CD1c-positive myeloid dendritic cell (primary cell): ENCODE data around the gene SLC1A5.
"Not testable (repeated sequence)": the region's sequence is repeated elsewhere in the genome, so short reads cannot be mapped to it uniquely, and the experiment has no call there.

Source experiments
- DNase-seq: peaks from one replicate; pipeline ENCODE4 v3.0.0-alpha.2; 2016; ENCODE audit errors: extremely low spot score

The SLC1A5 gene

DNA sequence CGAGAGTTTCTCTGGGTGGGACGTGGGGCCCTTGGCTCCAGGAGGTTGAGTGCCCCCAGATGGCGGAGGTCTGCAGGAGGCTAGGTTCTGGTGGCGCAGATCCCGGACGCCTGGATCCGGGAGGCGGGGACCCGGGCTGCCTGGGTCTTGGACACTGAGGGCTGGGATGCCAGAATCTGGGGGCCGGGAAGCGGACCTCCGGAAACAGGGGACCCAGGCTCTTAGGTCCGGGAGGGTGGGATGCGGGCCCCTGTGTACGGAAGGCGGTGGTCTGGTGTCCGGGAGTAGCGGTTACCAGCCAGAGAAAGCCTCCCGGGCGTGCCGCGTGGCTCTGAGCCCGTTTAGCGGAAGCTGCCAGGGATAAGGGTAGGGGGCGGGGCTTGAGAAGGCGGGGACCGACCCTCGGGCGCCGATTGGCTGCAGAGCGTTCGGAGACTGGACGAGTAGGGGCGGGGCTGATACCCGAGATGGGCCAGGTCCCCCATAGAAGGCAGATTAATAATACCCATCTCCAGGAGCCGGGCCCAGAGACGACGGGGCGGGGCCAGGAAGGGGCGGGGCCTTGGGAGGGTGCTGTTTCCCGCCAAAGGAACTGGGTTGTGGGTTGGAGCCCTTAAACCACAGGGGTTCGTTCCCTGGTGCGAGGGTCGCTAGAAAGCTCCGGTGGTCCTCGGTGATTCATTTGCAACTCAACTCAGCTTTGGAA lies at the start of gene SLC1A5:
TSS of gene SLC1A5 (minus strand) at position 333 of the 706 bp plus-strand sequence. CDS start 629 bp downstream, outside the sequence.
- peak; percentile 96 for DNase-seq

DNA sequence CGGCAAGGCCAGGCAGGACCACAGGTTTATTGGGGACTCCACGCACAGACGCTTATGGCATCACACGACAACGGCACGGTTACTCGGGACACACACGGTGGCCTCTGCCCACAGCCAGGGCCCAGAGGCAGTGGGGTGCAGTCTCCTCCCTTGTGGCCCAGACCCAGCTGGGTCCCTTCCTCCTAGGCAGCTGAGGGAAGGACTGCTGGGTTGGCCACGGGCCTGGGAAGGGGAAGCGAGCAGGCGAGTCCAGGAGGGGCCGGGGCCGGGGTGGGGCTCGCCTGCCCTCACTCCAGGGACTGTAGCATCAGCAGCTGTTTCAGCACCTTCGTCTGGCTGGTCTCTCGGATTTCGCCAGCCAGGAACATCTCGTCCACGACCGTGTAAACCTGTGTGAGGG lies 49.8 kb upstream of the SLC1A5 start:
- DNase-seq: no peak

DNA sequence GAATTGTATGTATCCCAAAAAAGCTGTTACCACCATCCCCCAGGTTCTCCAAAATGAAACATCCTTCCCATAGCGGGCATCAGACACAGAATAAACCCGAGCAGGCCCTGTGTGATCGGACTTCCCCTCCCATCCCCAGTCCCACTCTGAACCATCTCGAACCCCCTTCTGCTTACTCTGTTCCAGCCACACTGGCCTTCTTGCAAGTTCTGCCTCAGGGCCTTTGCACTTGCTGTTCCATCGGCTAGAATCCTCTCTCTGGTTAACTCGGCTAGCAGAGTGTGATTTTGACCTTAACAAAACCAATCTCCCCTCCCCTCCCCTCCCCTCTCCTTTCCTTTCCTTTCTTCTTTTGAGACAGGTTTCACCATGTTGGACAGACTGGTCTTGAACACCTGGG lies 46.6 kb upstream of the SLC1A5 start:
- no peak for DNase-seq

DNA sequence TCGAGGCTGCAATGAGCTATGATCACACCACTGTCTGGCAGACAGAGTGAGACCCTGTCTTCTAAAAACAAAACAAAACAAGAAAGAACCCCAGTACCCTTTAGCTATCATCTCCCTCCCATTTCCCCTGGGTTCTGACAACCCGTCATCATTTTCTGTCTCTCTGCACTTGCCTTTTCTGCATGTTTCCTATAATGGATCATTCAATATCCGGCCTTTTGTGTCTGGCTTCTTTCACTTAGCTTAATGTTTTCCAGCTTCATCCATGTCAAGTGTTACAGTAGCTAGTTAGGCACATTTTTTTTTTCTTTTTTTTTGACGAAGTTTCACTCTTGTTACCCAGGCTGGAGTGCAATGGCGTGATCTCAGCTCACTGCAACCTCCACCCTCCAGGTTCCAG lies 45.7 kb upstream of the SLC1A5 start:
- no peak for DNase-seq

DNA sequence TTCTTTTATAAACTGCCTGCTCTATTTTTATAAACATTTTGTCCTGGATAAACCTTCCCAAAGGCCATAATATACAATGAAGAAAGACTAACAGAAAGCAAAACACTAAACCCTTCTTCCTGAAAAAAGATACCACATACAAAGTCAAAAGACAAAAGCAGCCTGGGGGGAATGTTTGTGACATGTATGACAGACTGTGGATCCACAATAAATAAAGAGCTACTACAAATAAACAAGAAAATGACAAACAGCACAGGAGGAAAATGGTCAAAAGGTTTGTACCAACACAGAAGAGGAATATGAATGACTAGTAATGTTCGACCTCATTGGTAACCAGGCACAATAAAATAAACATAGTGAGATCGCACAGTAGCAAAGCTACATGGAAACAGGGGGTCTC lies 42.5 kb upstream of the SLC1A5 start:
- no peak for DNase-seq

DNA sequence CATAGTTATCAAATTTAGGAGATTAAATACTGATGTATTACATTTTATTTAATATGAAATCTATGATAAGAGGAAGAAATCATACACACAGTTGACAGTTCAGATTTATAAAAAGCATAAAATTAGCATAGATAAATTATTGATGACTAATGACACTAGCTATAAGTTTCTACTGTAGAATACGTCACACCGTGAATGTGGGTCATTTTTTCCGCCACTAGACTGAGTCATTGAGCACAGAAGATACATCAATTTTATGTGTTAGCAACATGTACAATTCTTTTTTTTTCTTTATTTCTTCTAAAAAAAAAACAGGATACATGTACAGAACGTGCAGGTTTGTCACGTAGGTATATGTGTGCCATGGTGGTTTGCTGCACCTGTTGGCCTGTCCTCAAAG lies 40.1 kb upstream of the SLC1A5 start:
- DNase-seq: no peak

DNA sequence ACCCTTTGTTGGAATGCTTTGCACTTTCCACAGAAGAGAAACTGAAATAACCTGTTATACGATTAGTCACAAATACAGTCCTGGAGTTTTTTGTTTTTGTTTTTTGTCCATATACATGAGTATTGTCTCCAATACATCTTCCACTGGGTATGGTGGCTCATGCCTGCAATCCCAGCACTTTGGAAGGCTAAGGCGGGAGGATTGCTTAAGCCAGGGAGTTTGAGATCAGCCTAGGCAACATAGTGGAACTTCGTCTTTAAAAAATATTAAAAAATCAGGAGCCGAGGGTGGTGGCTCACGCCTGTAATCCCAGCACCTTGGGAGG lies 37.3 kb upstream of the SLC1A5 start:
- no peak for DNase-seq

DNA sequence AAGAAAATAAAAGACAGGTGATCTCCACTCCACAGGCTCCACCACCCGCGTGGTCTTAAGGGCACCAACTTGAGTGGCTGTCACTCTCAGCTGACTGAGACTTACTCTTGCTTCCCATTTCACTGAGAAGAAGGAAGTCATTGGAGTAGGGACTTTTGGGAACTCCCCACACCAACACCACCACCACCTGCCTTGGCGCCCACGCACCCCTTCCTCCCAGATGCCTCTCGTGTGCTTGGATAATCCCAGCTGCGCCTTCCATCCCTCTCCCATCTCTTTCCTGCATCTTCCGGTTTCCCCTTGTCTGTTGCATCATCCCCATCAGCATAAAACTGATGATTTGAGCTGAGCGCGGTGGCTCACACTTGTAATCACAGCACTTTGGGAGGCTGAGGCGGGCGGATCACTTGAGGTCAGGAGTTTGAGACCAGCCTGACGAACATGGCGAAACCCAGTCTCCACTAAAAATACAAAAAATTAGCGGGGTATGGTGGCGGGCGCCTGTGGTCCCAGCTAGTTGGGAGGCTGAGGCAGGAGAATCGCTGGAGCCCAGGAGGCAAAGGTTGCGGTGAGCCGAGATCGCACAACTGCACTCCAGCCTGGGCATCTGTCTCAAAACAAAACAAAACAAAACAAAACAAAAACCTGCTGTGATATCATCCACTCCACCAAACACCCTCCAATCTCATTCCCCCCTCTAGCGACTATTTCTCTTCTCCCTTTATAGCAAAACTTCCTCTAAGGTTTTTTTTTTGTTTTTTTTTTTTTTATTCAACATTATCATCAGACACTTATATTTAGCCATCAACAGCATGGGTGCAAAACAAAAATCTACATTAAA lies 36.7 kb upstream of the SLC1A5 start:
- peak; percentile 93 for DNase-seq

DNA sequence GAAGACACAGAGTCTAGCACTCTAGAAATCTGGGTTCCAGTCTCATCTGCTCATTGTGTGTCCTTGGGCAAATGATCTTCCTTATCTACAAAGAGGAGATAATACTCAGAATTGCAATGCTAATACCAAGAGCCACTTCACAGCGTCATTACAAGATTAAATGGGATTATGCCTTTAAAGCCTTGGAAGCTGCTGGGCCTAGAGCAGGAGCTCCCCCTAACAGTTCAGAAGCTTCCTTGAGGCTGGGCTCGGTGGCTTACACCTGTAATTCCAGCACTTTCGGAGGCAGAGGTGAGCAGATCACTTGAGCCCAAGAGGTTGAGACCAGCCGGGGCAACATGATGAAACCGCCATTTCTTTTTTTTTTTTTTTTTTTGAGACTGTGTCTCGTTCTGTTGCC lies 34.7 kb upstream of the SLC1A5 start:
- no peak for DNase-seq

DNA sequence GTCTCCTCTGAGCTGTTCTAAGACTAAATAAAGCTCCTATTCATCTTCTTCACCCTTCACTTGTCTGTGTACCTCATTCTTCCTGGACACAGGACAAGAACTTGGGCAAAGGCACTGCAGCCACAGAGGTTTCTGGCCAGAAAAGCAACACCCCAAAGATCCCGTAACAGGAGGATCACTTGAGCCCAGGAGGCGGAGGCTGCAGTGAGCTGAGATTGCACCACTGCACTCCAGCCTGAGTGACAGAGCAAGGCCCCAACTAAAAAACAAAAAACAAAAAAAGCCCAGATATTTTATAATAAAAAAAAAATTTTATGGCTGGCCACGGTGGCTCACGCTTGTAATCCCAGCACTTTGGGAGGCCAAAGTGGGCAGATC lies 34.0 kb upstream of the SLC1A5 start:
- not testable (repeated sequence) for DNase-seq

DNA sequence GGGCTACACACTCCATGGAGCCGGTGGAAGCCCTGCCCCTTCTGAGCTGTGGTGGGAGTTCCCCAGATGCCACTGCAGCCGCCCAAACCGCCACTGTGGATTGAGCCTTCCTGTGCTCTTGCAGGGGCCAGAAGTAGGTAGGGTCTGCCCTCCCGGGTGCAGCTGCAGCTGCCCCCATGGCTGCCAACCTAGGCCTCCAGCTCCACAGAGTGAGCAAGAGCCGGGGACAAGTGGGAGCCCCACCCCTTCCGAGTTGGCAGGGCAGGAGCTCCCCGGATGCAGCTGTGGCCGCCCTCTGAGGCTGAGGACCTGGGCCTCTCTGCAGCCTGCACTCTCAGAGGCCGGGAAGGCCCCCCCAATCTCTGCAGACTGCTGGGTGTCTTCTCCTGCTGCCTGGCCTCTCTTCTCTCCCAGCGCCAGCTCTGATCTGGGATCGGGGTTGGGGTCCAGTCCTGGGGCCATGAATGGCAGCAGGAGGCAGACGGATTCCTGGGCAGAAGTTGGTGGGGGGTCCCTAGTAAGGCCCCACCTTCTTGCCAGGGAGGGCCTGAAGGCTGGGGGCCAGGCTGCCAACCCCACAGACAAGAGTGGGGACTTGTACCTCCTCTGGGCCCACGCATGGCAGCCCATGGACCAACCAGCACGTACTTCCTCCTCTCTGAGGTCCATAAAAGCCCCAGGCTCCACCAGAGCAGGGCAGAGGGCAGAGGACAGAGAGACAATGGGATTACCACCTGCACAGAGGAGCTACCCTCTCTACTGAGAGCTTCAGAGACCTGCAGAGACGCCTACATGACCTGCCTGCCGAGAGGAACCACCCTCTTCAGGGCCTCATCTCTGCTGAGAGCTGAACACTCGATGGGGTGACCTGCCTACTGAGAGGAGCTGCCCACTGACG lies 33.4 kb upstream of the SLC1A5 start:
- DNase-seq: peak; percentile 67

DNA sequence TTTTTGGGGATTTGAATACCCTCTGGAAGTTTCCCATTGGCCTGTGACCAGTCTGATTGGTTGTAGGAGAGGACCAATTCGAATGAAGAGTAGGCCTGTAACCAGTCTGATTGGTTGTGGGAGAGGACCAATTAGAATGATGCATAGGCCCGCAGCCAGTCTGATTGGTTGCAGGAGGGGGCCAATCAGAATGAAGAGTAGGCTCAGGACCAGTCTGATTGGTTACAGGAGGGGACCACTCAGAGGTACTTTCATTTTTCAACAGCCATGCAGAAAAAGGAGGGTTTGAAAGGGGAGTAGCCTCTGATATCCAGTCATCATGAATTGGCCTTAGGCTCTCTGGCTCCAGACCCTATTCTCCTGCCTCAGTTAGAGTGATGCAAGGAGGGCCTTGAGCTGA lies 30.4 kb upstream of the SLC1A5 start:
- no peak for DNase-seq

DNA sequence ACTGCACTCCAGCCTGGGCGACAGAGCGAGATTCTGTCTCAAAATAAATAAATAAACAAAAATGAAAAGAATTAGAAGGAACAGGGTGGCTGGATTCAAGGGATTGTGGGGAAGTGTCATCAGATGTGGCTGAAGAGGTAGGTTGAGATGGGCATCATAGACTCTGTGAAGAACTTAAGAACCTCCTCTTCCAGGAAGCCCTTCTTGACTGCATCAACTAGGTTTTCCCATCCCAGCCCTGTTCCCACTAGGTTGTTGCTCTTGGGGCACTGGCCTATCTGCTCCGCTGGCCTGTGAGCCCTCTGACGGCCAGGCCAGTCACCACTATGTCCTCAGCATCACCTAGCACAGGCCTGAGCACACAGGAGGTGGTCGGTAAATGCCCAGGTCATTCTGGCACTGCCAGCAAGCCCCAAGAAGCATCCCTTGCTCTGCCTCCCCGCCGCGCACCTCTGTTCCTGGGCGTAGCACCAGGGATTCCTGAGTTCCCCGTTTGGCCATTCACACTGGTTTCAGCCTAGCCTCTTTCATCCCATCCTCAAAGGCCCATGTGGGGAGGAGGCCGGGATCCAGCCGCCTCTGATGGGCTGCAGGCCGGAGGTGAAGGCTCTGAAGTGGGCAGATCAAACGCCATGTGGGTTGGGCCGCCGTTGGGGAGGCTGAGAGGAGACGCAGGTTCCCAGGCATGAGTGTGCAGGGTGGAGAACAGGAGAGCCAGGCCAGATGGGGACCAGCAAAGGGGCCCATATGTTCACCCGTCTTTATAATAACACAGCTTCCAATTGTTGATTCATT lies 27.6 kb upstream of the SLC1A5 start:
- no peak for DNase-seq

DNA sequence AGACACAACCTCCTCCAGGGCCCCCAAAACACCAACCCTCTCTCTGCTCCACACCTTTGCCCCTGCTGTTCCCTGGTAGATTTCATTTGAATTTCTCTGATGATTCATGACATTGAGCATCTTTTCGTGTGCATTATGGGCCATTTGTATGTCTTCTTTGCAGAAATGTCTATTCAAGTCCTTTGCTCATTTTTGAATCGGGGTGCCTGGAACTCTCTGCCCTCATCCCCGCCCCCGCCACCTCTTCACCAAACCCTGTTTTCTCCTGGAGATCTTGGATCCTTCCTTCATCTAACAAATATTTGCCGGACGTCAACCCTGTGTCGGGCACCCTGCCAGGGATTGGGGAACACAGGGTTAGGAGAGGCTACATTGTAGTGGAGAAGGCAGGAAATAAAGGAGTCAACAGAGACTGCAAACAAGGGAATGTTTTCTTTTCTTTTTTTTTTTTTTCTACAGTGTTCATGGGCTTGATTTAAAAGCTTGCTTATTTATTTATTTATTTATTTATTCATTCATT lies 25.5 kb upstream of the SLC1A5 start:
- DNase-seq: no peak

DNA sequence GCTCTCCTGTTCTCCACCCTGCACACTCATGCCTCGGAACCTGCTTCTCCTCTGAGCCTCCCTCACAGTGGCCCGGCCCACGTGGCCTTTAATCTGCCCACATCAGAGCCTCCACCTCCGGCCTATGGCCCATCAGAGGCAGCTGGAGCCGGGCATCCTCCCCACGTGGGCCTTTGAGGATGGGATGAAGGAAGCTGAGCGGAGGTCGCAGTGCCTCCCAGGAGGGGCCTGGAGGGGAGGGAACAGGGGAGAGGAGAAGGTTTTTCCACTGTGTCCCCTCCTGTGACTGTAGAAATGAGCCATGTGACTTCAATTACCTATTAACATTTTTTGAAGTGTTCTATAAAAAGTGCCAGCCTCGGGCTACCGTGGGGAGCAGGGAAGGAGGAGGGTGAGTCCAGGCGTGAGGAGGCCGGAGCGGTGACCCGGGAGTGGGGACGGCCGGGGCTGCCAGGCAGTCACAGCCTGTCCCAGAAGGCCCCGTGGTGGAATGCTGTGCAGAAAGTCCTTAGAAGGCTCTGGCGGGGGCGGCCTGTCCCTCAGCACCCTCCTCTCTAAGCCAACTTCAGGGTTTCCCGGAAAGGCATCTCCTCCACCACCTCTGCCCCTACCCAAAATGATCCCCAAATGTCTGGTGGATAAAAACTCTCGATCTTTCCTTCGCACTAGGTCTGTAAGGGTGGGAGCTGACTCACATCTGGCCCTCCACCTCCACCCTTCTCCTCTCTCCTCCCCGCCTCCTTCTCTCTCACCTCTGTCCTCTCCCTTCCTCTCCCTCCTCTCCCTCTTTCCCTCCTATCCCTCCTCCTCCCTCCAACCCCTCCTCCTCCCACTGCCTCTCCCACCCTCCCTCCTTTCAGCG lies 24.8 kb upstream of the SLC1A5 start:
- no peak for DNase-seq

DNA sequence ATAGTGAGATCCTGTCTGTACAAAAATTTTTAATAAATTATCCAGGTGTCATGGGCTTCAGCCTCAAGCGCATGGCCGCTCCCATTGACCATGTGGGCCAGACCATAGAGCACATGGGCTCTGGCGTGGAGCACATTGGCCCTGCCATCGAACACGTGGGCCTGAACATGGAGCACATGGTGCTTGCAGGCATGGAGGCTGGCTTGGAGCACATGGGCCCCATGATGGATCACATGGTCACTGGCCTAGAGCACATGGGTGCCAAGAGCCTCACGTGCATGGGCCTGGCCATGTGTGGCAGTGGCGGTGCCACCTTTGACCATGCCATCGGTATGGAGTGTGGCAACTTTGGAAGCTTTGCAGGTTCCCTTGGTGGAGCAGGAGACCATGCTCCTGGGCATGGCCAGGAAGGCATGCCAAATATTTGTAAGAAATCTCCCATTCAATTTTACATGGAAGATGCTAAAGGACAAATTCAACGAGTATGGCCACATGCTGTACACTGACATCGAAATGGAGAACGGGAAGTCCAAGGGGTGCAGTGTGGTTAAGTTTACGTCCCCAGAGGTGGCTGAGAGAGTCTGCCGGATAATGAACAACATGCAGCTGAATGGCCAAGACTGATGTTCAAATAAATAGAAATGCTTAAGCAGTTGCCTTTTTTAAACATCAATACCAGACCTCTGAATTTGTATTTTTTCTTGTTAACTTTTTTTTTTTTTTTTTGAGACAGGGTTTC lies 21.3 kb upstream of the SLC1A5 start:
- DNase-seq: no peak

DNA sequence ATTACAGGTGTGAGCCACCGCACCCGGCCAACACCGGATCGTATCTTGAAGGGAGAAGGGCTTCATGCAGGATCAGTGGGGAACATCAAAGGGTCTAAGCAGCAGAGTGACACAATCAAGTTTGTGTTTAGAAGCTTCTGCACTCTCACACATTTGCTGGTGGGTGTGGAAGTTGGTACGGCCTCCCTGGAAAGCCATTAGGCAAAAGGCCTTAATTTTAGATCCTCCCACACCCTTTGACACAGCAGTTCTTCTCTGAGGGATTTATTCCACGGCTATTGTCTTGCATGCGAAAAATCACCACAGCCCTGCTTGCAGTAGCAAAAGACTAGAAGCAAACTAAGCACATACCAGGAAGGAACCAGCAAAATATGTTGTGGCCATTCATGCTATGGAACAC lies 18.3 kb upstream of the SLC1A5 start:
- DNase-seq: peak; percentile 78

DNA sequence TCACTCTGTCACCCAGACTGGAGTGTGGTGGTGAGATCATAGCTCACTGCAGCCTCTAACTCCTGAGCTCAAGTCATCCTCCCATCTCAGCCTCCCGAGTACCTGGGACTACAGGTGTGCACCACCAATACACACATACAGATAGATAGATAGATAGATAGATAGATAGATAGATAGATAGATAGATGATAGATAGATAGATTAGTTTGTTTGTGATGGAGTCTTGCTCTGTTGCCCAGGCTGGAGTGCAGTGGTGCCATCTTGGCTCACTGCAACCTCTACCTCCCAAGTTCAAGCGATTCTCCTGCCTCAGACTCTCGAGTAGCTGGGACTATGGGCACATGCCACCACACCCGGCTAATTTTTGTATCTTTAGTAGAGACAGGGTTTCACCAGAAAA lies 16.0 kb upstream of the SLC1A5 start:
- not testable (repeated sequence) for DNase-seq

DNA sequence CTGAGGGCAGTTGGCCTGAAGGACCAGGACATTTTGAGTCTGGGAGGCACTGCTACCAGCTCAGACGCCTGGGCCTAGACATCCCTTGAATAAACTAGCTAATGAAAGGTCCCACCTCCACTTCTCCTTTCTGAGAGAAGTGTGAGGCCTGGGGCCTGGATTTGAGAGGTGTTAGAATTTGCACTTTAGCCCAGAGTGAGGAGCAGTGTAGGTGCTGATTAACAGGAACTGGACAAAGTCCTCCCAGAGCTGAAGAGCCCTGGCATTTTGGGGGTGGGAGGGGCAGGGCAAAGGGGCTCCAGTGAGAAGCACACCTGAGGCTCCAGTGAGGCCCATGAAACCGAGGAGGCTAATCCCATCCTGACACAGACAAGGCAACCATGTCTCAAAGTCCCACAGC lies 15.2 kb upstream of the SLC1A5 start:
- peak; percentile 37 for DNase-seq

DNA sequence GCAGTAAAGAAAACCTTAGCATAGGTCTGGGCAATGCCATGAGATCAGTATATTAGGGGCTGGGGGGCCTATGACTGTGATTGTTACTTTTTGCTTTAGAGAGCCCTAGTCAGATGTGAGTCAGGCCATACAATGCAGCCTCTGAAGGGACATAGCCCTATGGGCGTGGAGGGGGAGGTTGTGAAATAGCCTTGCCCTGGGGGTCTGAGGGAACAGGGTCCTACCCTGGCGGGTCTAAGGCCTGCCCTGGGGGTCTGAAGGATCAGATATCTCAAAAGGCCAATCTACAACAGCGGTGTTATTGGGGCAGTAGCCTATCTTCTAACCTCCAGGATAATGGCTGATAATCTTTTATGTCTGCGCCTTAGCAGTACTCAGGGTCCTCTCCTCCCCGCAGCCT lies 13.8 kb upstream of the SLC1A5 start:
- no peak for DNase-seq
